Measurements from ENCODE around the gene SP140.
"Not testable (repeated sequence)": the region's sequence is repeated elsewhere in the genome, so short reads cannot be mapped to it uniquely, and the experiment has no call there.

The SP140 gene

GRCh38 chr2:230327418-230328154 is 102.0 kb downstream of the SP140 start:
- no peak for DNase-seq

- no peak for DNase-seq
Measured at GRCh38 chr2:230328155-230328458, 102.6 kb downstream of the SP140 start.

GRCh38 chr2:230329946-230330605 is 104.5 kb downstream of the SP140 start:
- no peak for DNase-seq

GRCh38 chr2:230330725-230331124 is 105.2 kb downstream of the SP140 start:
- DNase-seq, result no peak

- DNase-seq, result no peak
Measured at GRCh38 chr2:230335461-230335863, 109.9 kb downstream of the SP140 start.

- no peak for DNase-seq
Measured at GRCh38 chr2:230335864-230336506, 110.4 kb downstream of the SP140 start.

- not testable (repeated sequence) for DNase-seq
Measured at GRCh38 chr2:230341936-230342528, 116.5 kb downstream of the SP140 start.

- not testable (repeated sequence) for DNase-seq
Measured at GRCh38 chr2:230343041-230343624, 117.6 kb downstream of the SP140 start.

GRCh38 chr2:230343747-230344146 is 118.2 kb downstream of the SP140 start:
- DNase-seq, result no peak

- no peak for DNase-seq
Measured at GRCh38 chr2:230346465-230346864, 120.9 kb downstream of the SP140 start.

GRCh38 chr2:230346921-230347533 is 121.5 kb downstream of the SP140 start:
- DNase-seq, result no peak

- no peak for DNase-seq
Measured at GRCh38 chr2:230347659-230348305, 122.2 kb downstream of the SP140 start.

- DNase-seq, result no peak
Measured at GRCh38 chr2:230348787-230349186, 123.3 kb downstream of the SP140 start.

GRCh38 chr2:230356084-230356483 is 130.5 kb downstream of the SP140 start:
- no peak for DNase-seq

GRCh38 chr2:230358305-230358704 is 132.8 kb downstream of the SP140 start:
- DNase-seq, result no peak

GRCh38 chr2:230360028-230360427 is 134.5 kb downstream of the SP140 start:
- no peak for DNase-seq

GRCh38 chr2:230362030-230362691 is 136.6 kb downstream of the SP140 start:
- no peak for DNase-seq

Measured in activated gamma-delta T cell (primary cell).